GM13976 (cell line): ENCODE data around the gene AVPI1.
"Not testable (repeated sequence)": the region's sequence is repeated elsewhere in the genome, so short reads cannot be mapped to it uniquely, and the experiment has no call there.

Experiments used
- DNase-seq: peaks from one replicate; pipeline ENCODE4 v3.0.0; 2012; ENCODE audit warnings: low spot score
- in situ Hi-C: fragments of 300-500 bp; cut with MboI; formaldehyde crosslinking; loops from one replicate; pipeline ENCODE4 v1.12.0; 2022; ENCODE audit warnings: low sequenced_read_pairs, mixed read lengths, inconsistent platforms; ENCODE audit not compliant: unreplicated experiment
- TF ChIP-seq, protein P1 (sequence below): IDR thresholded peaks from 2 replicates; pipeline ENCODE4 v1.5.1; 2012; ENCODE audit warnings: borderline replicate concordance, mild to moderate bottlenecking; ENCODE audit not compliant: insufficient read depth; ENCODE audit errors: extremely low read depth, missing control alignments, control extremely low read depth

AVPI1 gene

DNA sequence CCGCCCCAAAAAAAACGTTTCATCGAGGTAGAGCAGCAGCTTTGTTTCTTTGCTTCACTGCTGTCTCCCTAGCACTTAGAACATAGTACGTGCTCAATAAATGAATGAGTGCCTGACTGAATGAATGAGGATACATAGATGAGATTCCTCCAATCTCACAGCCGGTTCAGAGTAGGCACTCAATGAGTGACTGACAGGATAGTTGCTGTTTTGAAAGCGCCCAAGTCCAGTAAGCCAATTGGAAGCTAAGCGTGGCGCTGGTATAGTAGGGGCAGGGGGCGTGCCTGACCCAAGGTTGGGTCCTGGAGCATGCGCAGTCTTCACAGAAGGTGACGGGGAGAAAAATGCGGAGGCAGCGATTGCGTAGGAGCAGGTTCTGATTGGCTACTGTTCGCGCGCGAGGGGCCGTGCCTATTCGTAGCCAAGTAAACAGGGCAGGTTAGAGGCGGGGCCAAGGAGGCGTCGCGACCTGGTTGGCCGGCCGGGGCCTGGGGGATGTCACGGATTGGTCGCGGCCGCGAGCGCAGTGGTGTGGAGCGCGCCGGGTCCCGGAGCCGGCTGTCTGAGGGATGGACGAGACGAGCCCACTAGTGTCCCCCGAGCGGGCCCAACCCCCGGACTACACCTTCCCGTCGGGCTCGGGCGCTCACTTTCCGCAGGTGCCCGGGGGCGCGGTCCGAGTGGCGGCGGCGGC is 46.7 kb downstream of the AVPI1 start, which contains the start of gene PI4K2A:
Gene PI4K2A (plus strand): TSS at position 498 of the 694 bp plus-strand sequence. CDS start 72 bp downstream, at position 570.
- in situ Hi-C loops, result no loop called here
- peak; percentile 98 for DNase-seq
- TF ChIP-seq, protein P1, sequence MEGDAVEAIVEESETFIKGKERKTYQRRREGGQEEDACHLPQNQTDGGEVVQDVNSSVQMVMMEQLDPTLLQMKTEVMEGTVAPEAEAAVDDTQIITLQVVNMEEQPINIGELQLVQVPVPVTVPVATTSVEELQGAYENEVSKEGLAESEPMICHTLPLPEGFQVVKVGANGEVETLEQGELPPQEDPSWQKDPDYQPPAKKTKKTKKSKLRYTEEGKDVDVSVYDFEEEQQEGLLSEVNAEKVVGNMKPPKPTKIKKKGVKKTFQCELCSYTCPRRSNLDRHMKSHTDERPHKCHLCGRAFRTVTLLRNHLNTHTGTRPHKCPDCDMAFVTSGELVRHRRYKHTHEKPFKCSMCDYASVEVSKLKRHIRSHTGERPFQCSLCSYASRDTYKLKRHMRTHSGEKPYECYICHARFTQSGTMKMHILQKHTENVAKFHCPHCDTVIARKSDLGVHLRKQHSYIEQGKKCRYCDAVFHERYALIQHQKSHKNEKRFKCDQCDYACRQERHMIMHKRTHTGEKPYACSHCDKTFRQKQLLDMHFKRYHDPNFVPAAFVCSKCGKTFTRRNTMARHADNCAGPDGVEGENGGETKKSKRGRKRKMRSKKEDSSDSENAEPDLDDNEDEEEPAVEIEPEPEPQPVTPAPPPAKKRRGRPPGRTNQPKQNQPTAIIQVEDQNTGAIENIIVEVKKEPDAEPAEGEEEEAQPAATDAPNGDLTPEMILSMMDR, result no peak

DNA sequence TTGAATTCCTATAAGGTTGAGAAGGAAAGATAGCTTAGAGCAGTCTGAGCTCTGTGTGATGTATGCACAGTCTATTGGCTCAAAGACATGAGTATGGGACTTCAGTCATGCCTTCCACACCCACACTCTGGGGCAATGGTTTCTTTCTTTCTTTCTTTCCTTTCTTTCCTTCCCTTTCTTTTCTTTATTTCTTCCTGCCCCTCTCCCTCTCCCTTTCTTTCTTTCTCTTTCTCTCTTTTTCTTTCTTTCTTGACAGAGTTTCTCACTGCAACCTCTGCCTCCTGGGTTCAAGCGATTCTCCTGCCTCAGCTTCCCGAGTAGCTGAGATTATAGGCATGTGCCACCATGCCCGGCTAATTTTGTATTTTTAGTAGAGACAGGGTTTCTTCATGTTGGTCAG is 48.0 kb downstream of the AVPI1 start:
- in situ Hi-C loops, DNase-seq: not testable (repeated sequence)

DNA sequence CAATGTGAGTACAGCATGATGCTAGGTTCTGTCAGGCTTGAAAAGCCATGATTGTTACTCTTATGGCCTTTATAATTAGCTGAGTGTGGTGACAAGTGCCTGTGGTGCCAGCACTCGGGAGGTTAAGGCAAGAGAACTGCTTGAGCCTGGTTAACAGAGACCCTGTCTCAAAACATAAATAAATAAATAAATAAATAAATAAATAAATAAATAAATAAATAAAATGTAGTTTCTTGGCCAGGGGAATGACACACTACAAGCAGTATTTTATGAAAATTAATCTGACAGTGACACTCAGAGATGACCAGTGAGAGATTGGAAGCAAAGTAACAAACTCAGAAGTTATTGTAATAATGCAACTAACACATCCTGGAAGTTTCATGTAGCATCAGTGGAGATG is 51.5 kb downstream of the AVPI1 start:
- TF ChIP-seq, protein P1, result no peak
- DNase-seq, result no peak
- in situ Hi-C loops, result no loop called here

DNA sequence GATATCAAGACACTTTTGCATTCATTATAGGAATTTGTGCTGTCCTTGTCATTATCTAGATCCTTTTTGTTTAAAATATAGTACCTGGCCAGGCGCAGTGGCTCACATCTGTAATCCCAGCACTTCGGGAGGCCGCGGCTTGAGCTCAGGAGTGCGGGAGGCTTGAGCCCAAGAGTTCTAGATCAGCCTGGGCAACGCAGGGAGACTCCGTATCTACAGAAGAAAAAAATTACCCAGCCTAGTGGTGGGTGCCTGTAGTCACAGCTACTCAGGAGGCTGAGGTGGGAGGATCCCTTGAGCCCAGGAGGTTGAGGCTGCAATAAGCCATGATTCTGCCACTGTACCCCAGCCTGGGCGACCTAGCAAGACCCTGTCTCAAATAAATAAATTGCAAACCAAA is 53.1 kb downstream of the AVPI1 start:
- DNase-seq, result no peak
- in situ Hi-C loops, result no loop called here
- TF ChIP-seq, protein P1, result no peak

DNA sequence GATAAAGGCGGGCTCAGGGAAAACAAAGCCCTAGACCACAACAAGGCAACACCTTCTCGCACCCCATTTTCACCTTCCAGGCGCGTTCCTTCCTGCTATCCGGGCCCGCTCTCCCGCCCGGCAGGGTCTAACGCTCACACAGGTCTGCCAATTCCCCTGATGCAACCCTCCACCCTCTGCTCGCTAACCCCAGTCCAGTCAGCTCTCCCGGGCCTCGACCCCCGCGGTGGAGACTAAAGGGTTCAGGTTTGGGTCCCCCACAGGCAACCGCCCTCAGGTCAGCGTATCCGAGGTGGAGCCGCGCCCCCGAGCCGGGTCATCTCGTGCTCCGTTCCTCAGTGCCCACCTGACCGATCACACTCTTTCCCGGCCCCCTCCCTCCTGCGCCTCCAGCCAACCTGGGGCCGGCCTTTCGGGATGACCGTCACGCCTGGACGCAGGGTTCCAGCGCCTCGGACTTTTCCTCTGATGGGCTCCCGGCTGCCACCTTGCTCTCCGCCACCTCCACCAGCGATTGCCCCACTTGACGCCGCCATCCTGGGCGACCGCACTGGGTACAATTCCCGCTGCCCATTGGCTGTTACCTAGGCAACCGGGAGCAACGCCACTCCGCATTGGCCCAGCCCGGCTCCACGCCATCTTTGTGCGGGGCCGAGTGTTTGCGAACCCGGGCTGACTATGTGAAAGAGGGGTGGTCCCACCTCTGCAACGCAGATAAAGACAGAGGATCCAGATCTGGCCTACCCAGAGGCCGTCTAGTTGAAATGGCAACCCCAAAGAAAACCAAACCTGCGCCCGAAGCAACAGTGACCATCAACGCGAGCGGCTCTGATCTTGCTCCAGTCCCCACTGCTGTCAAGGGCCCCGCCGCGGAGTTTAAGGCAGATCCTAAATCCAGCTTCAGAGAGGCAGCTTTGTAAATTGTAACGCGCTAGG is 53.8 kb downstream of the AVPI1 start, which contains the start of gene MORN4:
Gene MORN4 (minus strand): TSS at position 552 of the 936 bp plus-strand sequence. CDS start 13,847 bp downstream, outside the sequence.
- in situ Hi-C loops, result no loop called here
- peak; percentile 92 for DNase-seq
- TF ChIP-seq, protein P1, result no peak

DNA sequence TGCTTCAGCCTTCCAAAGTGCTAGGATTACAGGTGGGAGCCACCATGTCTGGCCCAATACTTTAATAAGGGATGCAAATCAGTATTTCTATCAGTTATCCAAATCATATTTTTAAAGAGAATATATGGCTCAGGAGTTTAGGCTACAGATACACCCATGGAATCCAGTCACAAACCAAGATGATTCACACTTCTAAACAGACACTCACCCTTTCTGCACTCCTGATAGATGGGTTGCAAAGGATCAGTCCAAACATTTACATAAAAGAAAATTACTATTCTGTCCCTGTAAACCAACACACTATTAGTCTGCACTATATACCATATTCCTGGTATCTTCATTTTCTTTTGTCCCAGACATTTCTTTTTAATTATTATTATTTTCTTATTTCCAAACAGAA is 55.9 kb downstream of the AVPI1 start:
- TF ChIP-seq, protein P1, result no peak
- DNase-seq, result no peak
- in situ Hi-C loops, result no loop called here
